HCT116 (cell line): Measurements from ENCODE around the gene TH.

ENCODE experiments used
- CTCF ChIP-seq, 3 experiments: fragments of 200-600 bp in 1 of 3; sonication (generic) in 1 of 3; IDR thresholded peaks in 2 of 3; conservative IDR thresholded peaks in 1 of 3; 2 replicates each; pipeline ENCODE4 v1.5.1; 2012 to 2017; ENCODE audit warnings: low read depth in 2 of 3, low read length in 2 of 3, antibody characterized with exemption in 1 of 3, borderline replicate concordance in 1 of 3, control low read depth in 1 of 3, mild to moderate bottlenecking in 1 of 3, mixed read lengths in 1 of 3, mixed run types in 1 of 3, moderate library complexity in 1 of 3; ENCODE audit not compliant: insufficient read depth in 1 of 3
- POLR2A ChIP-seq: IDR thresholded peaks from 2 replicates; pipeline ENCODE4 v1.7.0; 2011; ENCODE audit warnings: borderline replicate concordance; ENCODE audit not compliant: insufficient read depth, insufficient read length; ENCODE audit errors: extremely low read depth
- RAD21 ChIP-seq: IDR thresholded peaks from 2 replicates; pipeline ENCODE4 v1.6.1; 2012; ENCODE audit warnings: low read depth, mild to moderate bottlenecking

GRCh38 chr11:2179516-2179915, 7.9 kb upstream of the TH start:
- no peak for TF ChIP-seq CTCF (IDR thresholded peaks at IDR 0.05 in 2 of 3, conservative IDR thresholded peaks at IDR 0.05 in 1 of 3; ENCODE audit: borderline replicate concordance in 1 of 3, insufficient read depth in 1 of 3, low read depth in 2 of 3, low read length in 2 of 3)
- no peak for TF ChIP-seq POLR2A
- TF ChIP-seq RAD21, result no peak
